NAMALWA (cell line): Measurements from ENCODE around the gene STARD10.

ENCODE experiments used
- DNase-seq: peaks from one replicate; pipeline ENCODE4 v3.0.0-alpha.2; 2015; ENCODE audit warnings: low spot score

STARD10 gene

GRCh38 chr11:72780296-72781062 is 13.4 kb downstream of the STARD10 start:
- DNase-seq: no peak

GRCh38 chr11:72779495-72780128 is 14.2 kb downstream of the STARD10 start:
- no peak for DNase-seq

DNA sequence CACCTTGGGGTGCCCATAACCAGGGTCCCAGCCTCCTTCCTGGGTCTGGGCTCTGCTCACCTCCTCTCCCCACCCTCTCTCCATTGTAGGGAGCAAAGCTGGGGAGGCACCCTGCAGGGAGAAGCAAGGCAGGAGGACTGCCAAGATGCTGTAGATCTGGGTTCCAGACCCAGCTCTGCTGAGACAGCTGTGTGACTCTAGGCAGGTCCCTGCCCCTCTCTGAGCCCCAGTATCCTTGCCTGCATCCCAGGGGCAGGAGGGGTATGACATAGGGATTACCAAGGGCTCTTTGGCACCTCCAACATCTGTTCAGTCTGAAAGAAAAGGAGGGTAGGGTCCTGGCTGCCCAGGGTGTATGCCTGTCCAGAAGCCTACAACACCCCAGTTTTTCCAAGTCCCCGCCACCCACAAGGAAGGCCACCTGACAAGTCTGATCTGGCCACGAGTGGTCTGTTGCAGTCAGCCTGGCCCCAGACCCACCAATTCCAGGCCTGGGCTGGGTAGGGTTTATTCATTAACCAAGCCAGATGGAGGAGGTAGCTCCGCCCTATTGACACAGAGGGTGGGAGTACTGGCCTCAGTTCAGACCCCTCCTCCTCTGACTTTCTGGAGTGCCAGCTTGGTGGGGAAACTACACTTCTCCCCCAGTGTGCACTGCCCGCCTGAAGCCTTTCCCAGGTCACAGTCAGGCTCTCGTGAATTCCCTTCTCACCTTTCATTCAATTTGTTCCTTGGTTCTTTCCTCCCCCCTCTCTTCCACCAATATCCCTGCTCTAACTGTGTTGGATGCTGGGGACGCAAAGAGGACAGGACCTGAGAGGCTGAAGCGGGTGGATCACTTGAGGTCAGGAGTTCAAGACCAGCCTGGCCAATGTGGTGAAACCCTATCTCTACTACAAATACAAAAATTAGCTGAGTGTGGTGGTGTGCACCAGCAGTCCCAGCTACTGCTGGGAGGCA is 15.0 kb downstream of the STARD10 start:
- no peak for DNase-seq

GRCh38 chr11:72777755-72778278 is 16.0 kb downstream of the STARD10 start:
- DNase-seq: no peak

GRCh38 chr11:72776844-72777754 is 16.7 kb downstream of the STARD10 start:
- DNase-seq: no peak

DNA sequence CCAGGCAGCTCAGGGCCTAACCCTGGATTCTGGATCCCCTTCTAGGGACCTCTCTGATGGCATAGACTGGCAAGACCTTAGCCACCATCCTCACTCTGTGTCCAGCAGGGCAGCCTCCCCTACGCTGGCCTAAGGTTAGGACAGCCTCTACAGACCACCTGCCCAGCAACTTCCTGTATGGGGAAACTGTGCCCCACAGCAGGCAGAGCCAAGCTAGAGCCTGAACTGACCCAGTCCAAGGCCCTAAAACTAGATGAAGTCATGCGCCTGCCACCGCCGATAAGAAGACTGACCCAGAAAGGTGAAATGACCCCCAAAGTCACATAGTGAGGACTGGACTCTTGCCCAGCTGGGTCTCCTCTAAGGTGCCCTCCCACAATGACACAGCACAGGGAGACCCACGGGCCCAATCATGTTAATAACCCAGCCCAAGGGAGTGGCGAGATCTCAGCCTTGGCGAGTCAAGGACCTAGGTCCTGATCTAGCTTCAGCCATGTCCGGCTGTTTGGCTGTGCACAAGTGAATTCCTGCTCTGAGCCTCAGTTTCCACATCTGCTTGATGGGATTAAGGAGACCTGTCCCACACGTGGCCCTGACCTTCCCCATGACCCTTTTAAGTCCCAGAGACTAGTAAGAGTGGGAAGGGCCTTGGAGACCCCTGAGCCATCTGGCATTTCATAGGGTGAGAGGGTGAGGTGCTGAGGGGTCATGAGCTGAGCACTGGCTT is 17.6 kb downstream of the STARD10 start:
- no peak for DNase-seq

DNA sequence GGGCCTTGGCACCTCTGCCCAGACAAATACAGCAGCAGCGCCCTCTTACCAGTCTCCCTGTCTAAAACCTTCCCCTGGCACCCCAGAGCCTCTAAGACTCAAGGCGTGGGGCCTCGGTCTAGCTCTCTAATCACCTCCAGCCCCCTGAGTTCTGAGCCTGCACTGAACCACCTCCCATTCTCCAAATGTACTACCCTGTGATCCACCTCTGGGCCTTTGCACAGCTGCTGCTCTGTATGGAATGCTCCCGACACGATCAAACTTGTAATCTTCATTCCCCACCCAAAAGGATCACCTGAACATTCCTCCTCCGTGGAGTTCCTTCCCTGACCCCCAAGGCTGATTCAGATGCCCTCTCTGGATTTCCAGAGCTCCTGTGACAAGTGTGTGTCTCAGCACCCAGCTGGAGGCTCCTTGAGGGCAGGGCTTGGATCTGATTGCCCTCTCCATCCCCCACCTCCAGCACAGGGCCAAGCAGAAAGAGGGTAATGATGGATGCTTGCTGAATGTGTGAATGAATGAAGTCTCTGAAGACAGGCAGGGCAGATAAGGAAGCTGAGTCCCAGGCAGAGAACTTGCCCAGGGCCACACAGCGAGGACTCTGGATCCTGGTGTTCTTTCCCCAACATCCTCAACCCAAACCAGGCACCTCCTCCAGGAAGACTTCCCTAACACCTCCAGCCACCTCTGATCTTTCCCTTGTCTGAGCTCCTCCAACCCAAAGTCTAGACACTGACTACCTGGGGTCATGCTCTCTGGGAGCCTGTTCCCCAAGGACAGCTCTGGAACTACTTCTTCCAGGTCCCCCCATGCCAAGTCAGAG is 18.3 kb downstream of the STARD10 start:
- no peak for DNase-seq

- DNase-seq: no peak
These were observed 19.3 kb downstream of the STARD10 start for GRCh38 chr11:72774499-72774898.

DNA sequence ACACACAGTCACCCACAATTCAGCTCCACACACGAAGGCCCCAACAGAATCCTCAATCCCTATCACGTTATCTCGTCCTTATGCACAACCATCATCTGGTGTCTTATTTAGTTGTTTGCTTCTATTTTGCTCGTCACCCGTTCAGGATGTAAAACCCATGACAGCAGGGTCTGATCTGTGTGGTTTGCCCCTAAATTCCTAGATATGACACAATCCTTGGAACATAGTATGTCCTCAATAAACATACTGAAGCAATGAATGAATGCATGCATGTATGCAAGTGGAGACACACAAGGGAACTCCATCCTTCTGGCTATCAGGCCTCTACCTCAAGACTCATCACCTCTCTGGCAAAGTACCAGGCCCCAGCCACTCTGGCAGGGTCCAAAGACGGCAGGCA is 20.2 kb downstream of the STARD10 start:
- DNase-seq: no peak

GRCh38 chr11:72773291-72773690 is 20.6 kb downstream of the STARD10 start:
- no peak for DNase-seq

DNA sequence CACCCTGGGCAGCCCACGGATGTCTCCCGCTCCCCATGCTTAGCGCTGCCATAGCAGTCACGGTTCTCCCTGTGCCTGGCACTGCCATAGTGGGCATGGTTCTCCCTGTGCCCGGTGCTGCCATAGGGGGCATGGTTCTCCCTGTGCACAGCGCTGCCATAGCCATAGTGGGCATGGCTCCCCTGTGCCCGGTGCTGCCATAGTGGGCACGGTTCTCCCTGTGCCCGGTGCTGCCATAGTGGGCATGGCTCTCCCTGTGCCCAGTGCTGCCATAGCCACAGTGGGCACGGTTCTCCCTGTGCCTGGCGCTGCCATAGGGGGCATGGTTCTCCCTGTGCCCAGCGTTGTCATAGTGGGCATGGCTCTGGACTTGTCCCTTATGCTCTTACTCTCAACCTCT is 21.8 kb downstream of the STARD10 start:
- DNase-seq: no peak

DNA sequence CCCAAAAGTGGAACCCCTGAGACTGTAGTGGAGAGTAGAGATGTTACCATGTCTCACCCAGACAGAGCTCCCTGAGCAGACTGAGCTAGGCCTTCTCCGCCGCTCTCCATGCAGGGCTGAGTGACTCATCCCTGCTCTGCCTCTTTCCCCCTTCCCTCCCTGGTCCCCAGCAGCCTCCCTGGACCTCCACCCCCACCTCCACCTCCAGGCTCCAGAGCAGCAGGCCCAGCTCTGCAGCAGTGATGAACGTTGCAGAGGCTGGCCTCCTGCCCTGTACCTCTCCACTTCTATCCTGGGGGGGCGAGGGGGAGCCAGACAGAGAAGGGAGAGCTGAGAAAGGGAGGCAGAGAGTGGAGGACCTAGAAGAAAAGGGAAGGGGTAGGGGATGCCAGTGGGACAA is 22.3 kb downstream of the STARD10 start:
- no peak for DNase-seq

DNA sequence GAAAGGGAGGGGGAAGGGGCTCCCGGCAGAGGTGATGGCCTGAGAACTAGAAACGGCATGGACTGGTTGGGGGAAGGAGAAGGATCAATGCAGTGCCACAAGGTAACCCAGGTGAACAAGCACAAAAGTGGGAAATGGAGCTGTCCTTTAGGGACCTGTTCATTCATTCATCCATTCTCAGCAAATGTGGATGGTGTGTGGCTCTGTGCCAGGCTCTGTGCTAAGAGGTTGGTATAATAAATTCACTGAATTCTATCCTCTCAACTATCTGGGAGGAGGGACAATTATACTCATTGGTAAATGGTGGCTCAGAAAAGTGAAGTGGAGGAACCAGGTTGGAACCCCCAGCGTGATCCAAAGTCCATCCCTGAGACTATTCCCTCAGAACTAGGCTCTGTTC is 23.0 kb downstream of the STARD10 start:
- no peak for DNase-seq

GRCh38 chr11:72769680-72770079 is 24.2 kb downstream of the STARD10 start:
- no peak for DNase-seq

DNA sequence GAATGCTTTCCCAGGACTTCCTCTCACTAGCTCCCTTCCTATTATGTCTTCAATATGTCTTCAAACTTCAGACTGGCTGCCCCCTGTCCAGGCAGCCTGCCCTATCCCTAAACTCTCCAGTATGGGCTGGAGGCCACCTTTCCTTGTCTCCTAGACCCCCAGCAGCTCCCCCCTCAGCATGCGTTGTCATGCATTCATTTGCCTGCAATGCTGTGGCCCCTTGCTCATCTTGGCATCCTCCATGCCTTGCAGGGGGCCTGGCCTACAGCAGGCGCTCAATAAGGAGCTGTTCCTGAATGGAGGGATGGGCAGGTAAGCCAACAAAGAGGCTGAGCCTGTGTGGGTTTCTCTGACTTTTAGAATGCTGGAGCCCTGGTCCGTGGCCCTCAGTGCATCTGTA is 25.3 kb downstream of the STARD10 start:
- no peak for DNase-seq

DNA sequence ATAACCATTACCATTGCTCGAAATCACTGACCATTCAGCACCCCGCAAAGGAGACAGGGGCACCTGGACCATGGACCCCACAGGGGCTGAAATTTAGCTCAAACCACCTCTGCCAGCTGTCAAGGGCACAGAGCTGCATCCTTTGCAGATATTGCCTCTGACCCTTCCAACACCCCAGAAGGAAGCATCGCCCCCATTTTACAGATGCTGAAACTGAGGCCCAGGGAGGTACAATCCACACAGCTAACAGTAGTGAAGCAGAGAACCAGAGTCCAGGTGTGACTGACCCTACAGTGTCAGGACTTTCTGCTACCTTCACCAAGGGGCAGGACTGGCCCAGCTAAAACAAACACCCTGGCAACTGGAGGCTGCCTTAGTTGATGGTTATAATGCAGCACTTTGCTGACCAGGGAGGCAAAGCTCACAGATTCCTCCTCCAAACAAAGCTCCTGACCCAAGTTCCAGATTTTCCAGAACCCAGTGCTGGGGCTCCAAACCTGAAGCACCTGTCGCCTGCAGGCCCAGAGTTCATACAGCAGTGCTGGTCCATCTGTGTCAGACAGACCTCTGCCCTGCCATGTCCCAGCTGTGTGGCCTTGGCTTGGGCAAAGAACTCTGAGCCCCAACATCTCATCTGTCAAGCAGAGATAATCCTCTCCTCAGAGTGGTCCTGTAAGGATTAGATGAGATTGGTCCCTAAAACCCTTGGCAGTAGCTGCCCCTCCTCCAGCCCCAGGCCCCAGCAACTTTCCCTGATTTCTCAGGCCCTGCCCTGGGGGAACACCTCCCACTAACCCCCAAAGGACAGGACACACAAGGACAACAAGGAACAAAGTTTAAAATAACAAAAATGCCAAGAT is 26.4 kb downstream of the STARD10 start:
- no peak for DNase-seq

DNA sequence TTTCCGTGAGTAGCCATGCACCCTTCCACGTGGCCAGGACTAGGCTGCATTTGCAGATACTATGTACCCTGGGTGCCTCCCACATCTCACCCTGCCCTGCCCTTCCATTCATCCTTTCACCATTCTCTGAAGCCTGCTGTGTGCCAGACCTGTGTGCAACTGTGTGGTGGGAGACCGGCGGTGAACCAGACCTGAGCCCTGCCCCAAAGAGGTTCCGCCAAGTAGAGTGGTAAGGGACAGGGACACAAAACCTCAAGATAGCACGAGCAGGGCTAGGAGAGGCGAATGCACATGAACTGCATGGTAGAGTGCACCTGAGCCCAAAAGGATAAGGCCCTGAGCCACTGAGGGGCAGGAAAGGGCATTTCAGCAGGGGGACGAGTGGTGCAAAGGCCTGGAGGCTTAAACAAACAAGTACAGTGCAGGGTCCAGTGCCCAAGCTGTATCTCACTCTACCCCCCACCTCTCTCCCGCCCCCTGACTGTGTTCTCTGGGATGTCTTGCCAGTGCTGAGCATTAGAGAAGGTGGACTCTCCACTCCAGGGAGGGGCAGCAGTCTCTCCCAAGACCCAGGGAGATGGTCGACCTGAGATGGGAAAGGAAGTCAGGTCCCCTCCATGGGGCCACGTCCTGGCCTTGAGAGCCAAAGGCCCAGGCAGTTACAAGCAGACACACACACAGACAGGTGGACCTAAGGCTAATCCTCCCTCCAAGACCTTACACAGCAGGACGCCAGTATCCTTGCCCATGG is 27.5 kb downstream of the STARD10 start:
- no peak for DNase-seq

DNA sequence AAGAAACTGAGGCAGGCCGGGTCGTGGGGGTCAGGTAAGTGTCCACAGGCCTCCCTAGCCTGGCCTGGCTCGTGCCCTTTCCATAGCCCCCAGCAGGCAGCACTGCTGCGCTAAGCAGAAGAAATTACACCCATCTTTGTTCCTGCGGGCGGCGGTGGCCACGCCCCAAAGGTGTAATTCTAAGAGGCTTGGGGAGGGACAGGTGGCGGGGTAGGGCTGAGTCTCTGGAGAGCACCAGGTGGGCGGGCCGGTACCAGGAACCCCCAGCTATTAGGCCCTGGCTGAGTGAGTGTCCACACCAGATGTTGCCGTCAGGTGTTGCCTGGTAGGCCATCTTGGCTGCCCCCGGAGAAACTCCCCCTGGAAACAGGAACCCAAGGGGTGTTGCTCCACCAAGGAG is 29.3 kb downstream of the STARD10 start:
- no peak for DNase-seq
